HG02642 (cell line): ENCODE measurements around the gene EPM2AIP1.
"Not testable (repeated sequence)": the region's sequence is repeated elsewhere in the genome, so short reads cannot be mapped to it uniquely, and the experiment has no call there.

ENCODE experiments used
- ATAC-seq: cut with Tn5 transposase; IDR thresholded peaks from one replicate; pipeline ENCODE4 v1.9.1; 2021; ENCODE audit warnings: mild to moderate bottlenecking; ENCODE audit not compliant: unreplicated experiment, poor library complexity

The EPM2AIP1 gene

DNA sequence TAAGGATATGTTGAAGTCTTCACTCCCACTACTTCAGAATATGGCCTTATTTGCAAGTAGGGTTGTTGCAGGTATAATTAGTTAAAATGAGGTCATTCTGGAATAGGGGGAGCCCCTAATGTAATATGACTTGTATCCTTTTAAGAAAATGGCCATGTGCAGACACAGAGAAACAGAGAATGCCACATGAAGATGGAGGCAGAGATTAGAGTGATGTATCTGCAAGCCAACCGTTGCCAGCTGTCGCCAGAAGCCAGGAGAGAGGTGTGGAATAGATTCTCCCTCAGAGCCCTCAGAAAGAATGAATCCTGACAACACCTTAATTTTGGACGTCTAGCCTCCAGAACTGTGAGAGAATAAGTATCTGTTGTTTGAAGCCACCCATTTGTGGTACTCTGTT, 36.8 kb downstream of the EPM2AIP1 start:
- ATAC-seq, result no peak

DNA sequence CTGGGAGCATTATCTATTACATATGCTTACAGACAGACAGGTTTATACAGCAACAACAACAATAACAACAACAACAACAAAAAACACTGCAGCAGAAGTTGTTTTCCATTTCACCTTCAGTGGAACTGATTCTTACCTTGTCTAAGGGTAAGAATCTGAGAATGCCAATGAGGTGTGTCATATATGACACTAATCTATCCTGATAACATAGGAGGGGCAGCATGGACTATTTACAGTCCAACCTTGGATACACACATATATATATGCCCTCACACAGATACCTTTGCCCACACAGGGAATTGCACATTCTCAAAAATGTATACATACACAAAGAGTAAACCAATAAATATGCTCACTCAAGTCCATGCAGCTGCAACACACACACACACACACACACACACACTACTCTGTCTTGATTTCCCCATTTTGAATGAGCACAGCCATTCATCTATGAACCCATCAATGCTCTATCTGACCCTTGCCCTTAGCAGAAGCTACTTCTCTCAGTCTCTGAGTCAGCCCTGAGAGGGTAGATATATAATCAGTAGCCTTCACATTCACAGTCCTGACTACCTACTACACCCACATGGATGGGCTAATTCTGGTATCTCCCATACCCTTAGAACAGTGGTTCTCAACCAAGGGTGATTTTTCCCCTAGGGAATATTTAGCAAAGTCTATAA, 38.3 kb downstream of the EPM2AIP1 start:
- no peak for ATAC-seq

DNA sequence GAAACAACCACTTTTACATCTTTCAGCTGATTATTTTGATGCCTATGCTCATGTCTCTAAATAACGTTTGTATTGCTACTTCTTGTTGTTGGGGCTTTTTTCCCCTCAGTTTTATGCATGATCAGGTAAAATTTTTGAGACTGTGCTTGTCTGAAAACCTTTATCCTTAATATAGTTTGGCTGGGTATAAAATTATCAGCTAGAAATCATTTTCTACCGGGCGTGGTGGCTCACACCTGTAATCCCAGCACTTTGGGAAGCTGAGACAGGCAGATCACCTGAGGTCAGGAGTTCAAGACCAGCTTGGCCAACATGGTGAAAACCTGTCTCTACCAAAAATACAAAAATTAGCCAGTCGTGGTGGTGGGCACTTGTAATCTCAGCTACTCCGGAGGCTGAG, 45.1 kb downstream of the EPM2AIP1 start:
- not testable (repeated sequence) for ATAC-seq

DNA sequence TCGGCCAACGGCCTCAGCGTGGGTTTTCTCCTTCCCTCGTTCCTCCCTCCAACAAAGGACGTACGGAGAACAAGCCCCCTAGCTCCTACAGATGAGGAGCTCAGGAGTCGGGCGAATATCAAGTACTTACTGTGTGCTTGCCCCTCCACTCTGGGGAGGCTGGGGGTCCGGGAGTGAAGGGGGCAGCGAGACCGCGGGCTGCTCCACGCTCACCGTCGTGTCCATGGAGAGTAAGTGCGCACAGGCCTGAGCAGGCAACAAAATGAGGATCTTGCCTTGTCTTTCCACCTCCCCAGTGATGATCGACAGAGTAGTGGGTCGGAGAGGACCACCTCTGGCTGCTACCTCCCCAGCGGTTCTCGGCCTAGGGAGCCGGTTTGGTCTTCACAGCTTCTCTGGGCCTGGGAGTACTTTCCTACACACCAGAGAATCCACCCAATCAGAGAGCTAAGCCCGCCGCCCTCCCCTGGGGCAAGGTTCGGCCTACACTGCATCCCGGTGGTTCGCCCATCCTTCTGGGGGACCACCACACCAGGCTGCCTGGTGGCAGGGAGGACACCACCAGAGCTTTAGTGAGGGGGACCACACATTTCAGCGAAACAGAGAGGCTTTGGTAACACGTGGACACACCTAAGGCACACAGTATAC, 47.5 kb downstream of the EPM2AIP1 start:
- ATAC-seq, result no peak

DNA sequence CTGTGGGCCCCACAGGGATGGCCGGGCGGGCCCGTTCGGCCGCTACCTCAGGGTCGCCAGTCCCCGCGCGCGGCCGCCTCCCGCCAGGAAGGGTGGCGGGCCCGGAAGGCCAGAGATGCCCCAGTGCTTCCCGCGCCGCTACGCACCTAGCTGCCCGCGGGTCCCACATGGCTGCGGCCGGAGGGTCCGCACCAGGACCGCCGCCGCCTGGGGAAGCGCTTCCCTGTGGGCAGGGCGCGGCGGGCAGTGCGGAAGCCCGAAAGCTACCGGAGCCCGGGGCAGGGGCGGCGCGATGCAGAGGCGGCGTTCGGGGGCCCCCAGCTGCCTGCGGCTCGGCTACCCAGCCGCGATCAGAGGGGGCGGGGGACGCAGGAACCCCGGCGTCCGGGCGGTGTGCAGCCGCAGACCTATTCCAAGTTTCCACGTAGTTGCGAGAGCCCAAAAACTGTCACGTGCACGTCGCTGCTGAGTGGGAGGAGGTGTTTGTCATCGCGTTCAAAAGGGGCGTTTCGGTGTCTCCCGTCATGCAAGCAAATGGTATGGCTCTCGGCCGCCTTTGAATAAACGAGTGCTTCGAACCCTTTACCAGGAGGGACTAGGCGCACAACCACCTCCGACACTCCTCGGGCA, 48.2 kb downstream of the EPM2AIP1 start, which contains the start of gene TRANK1:
Gene TRANK1 (minus strand): TSS at position 414 of the 630 bp plus-strand sequence. CDS start 245 bp downstream, at position 169.
- ATAC-seq, result peak; percentile 64

DNA sequence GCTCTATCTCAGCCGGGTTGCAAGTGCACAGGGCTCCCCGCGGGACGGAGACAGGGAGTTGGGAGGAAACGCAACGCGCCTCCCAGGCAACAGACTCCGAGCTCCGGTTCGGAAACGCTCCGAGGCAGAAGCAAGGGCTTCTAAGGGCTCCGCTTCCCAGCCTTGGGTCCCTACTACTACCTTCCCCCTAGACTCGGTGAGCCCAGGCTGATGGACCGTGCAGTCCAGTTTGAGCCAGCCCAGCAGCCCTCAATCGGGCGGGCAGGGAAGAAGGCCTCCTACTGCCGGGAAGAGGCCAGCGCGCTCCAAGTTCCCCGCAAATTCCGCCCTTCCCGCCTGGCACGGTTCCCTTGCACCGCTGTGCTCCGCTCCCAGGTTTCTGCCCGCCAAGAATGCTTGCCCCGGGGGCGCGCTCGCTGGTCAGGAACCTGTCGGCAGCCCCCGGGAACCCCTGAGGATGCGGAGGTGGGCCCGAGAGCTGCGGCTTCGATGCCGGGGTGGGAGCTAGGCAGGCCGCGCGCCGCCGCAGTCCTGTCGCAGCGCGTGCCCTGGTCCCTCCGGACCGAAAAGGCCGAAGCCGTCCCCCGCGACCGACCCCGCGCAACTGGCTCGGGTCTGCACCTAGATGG, 48.8 kb downstream of the EPM2AIP1 start:
- ATAC-seq, result peak; percentile 65

DNA sequence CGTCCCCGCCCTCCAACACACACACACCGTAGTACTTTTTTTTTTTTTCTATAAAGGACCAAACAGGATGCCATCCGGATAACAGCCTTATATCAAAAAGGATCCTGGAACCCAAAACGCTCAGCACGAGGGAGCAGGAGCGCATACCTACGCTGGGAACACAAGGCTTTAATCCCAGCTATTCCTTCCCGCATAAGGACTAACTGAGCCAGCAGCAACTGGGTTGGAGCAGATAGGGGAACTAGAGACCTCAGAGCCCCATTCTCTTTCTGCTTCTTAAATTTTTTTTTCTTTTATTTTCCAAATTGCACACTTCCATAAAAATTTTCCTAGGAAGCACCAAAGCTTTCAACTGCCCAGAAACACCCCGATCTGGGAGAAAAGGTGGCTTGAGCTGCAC, 49.3 kb downstream of the EPM2AIP1 start:
- no peak for ATAC-seq

DNA sequence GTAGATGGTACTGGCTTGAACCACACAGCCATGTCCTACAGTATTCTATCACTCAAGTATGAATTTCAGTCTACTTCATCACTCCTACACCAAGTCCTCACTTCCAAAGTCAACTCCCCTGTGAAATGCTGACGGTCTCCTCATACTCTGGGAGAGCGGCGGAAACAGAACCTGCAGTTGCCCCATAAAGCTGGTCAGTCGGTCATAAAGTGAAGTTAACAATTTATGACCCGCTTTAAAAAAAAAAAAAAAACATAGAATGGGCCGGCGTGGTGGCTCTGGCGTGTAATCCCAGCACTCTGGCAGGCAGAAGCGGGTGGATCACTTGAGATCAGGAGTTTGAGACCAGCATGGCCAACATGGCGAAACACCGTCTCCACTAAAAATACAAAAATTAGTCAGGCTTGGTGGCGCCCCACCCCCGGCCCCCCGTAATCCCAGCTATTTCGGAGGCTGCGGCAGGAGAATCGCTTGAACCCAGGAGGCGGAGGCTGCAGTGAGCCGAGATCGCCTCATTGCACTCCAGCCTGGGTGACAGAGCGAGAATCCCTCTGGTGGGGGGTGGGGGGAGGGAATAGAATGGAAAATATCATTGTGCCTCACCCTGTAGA, 50.2 kb downstream of the EPM2AIP1 start:
- ATAC-seq, result no peak

DNA sequence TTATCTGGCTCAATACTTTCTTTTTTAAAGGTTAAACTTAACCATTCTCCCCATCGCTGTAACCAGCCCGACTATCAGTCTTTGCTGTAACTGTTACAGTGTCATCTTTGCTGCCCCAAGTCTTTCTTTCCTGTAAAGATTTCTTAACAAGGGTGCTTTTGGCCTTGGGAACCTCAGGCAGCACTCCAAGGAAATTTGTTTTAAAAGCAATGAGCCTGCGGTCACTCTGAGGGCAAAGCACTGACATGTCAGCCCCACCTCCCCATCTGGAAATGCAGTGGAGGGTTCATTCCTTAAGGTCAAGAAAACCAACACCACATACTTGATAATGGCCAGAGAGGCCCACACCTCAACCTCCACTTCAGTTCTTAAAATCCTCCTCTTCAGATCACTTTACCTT, 51.3 kb downstream of the EPM2AIP1 start:
- ATAC-seq, result no peak

DNA sequence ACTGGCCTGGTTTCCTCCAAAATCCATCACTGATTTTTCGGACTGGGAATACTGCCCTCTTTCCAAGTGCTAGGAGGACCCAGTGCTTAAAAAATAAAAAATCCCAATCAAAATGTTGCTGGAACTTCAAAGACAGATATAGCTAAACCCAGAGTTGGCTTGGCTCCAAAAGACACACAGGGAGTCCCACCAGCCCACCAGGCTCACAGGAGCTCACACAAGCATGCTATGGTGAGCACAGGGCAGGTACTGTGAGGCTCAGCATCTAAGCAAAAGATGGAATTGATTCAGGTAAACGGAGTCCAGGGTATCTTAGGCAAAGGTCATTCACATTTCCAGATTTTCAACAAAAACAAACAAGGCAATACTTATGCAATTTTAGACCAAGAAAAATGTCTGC, 51.8 kb downstream of the EPM2AIP1 start:
- ATAC-seq, result no peak

DNA sequence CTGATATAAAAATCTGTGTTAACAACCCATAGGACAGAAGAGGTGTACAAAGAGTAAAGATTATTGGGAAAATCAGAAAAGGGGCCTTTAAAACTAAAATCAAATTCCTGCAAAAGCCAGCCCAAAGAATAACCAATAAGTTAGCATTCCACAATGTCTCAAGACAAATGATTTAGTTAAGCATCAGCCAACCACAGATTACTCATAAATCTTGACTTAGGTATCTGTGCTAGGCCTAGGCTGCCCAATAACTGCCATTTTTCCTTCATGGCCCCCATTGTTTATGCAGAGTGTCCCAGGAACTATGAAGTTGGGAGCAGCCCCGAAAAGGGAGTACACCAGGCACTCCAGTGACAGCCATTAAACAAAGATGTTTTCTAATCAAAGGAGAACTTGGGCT, 55.4 kb downstream of the EPM2AIP1 start:
- no peak for ATAC-seq
